NCI-H2171 treated with DMSO at 0.1 percent for 48 hours (cell line): ENCODE data around the gene EXOC7.

Experiments used
- DNase-seq: peaks from one replicate; lab custom pipeline; 2025; lab: John Stamatoyannopoulos, UW

EXOC7 gene

DNA sequence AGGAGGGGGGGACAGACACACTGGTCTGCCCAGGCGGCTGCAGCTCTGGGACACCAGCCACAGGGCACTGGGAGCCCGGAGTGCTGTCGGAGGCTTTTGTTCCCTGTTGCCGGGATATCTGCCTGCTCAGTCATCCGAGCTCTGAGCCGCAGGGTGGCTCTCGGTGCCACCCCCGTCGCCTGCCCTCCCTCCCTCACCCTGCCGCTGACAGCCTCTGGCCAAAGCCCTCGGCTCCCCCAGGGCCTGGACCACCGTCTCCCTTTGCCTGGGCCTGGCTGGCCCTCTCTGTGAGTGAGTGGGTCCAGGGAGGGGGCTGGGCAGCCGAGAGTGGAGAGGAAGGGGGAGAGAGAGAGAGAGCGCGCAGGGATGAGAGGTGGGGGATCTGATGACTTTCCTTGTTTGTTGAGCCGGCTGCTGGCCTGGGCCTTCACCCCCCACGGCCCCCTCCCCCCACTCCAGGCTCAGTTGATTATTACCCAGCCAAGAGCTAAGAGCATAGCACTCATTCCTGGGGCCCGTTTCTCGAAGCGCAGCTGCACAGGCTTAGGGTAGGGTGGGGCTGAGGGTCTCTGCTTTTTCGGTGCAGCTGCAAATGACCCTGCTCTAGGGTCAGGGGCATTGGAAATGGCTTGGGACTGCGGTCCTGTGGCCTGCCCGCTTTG lies 34.8 kb upstream of the EXOC7 start:
- no peak for DNase-seq

DNA sequence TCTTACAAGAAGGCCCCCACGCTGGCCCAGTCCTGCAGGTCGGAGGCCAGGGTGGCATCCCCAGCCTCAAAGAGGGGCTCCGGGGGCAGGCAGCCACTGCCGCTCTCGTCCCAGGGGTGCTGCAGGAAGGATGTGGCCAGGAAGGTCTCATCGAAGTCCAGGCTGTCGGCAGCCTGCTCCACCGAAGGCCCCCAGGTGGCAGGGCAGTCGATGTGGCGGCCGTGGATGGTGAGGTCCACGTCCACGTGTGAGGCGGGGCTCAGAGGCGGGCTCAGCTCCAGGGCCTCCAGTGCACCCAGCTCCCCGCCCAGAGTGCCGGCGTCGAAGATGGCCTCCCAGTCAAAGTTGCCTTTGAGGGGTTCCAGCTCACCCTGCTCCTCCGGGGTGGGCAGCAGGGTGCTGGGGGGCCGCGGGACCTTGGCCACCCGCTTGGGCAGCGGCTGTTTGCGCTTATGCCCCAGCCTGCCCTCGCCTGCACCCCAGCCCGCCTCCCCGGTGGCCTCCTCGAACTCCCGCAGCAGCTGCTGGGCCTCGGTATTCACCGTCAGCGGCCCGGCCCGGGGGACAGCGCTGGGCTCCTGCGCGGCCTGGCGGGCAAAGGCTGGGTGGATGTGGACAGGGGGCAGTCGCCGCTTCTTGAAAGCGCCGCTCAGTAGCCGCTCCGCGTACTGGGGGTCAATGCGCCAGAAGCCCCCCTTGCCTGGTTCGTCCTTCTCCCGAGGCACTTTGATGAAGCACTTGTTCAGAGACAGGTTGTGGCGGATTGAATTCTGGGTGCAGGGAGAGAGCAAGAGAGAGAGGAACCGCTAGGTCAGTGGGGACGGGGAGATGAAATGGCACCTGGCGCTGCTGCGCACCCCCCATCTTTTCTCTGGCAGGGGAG lies 34.0 kb upstream of the EXOC7 start:
- DNase-seq = peak; percentile 24

- DNase-seq = no peak
Observed at GRCh38 chr17:76137001-76137350, 33.4 kb upstream of the EXOC7 start.

DNA sequence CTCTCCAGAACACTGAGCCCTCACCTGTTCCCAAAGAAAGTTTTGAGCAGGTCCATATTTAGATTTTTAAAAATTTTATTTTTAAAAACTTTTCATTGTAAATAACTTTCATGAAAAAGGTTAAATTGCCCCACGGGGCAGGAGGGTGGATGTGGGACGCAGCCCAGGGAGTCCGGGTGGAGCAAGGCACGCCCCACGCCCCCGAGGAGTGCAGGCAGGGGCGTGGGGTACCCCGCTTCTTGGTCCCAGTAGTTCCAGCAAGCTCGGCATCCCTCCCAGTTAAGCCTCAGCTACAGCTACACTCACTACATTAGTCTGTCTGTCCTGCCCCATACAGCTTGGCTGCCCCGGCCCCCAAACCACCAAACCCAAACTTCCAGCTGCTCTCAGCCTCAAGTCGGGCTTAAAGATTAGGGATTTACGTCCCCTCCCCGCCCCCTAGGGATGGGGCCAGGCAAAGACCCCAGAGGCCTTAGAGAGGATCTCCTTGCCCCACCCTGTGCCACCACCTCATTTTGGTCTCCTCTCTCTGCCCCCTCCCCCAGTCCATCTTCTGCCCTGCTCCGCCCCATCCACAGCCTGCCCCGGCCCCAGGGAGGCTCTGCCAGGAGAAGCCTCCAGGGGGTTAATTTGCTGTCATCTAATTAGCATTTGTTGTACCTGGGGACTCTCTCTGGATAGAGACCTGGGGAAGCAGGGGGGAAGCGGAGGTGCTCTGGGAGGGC lies 32.9 kb upstream of the EXOC7 start:
- peak; percentile 34 for DNase-seq

- no peak for DNase-seq
Observed at GRCh38 chr17:76135810-76136188, 32.2 kb upstream of the EXOC7 start.

GRCh38 chr17:76134911-76135809 lies 31.6 kb upstream of the EXOC7 start:
- no peak for DNase-seq

GRCh38 chr17:76132574-76133338 lies 29.2 kb upstream of the EXOC7 start:
- DNase-seq = peak; percentile 33

DNA sequence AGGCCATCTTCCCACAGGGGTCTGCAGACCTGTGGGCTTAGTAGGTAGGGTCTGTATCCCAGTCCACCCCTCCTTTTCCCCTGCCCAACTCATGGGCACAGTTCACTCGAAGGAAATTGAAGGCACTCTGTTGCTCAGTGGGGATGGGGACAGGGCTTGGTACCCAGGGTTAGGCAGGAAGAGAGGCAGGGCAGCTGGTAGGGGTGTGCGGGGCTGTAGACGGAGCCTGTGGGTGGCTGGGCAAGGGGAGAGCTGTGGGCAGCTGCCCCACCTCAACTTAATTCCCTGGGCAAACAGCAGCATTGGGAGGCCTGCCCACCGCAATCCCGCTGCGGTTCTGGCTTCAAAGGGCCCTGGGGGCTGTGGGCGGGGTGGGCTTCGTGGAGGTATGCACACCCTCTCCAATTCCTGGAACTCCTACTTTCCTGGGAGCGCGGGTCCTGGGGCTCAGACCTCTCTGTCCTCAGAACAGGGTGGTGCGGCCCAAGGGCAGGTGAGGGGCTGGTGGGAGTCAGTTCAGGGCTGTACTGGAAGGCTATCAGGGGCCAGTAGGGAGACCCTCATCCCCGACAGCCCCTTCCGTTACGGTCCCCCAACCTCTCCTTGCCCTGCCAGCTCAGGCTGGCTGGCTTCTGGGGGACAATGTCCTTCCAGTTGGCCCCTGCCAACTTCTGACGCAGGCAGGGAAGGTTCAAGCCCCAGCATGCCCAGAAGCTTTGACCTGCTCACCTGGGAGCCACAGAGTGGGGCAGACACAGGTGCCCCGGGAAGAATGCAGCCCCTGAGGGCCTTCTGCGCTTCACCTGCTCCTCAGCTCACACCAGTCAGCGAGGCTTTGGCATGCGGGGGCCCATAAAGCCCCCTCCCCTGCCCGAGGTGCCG lies 28.3 kb upstream of the EXOC7 start:
- no peak for DNase-seq

GRCh38 chr17:76131051-76131691 lies 27.6 kb upstream of the EXOC7 start:
- no peak for DNase-seq

DNA sequence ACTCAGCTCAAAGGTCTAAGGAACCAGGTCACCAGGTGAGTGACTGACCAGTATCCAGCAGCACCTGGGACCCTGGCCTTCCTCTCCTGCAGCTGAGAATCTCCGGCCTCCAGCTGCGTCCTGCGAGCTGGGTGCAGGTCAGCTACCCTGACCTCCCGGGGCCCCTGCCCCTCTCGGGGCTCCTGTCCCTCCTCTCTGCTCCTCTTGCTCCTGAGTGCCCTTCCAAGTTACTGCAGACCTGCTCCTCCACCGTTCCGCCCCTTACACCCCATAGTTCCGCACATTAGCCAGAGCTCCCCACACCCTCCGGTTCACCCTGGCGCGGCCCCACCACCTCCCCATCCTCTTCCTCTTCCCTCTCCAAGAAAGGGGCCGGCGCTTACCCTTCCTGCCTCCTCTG lies 26.9 kb upstream of the EXOC7 start:
- no peak for DNase-seq

DNA sequence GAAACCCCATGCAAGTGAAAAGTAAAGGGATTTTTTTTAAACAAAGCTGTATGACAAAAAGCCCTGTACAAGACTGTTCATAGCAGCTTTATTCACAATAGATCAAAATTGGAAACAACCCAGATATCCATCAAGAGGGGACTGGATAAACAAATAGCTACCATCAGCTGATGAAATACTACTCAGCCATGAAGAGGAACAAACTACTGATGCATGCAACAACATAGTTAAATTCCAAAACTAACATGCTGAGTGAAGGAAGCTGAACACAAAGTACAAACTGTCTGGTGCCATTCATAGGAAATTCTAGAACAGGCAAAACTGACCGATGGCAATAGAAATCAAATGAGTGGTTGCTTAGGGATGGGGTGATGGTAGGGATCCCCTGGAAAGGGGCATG lies 22.3 kb upstream of the EXOC7 start:
- no peak for DNase-seq

- no peak for DNase-seq
Observed at GRCh38 chr17:76125391-76125675, 21.7 kb upstream of the EXOC7 start.

DNA sequence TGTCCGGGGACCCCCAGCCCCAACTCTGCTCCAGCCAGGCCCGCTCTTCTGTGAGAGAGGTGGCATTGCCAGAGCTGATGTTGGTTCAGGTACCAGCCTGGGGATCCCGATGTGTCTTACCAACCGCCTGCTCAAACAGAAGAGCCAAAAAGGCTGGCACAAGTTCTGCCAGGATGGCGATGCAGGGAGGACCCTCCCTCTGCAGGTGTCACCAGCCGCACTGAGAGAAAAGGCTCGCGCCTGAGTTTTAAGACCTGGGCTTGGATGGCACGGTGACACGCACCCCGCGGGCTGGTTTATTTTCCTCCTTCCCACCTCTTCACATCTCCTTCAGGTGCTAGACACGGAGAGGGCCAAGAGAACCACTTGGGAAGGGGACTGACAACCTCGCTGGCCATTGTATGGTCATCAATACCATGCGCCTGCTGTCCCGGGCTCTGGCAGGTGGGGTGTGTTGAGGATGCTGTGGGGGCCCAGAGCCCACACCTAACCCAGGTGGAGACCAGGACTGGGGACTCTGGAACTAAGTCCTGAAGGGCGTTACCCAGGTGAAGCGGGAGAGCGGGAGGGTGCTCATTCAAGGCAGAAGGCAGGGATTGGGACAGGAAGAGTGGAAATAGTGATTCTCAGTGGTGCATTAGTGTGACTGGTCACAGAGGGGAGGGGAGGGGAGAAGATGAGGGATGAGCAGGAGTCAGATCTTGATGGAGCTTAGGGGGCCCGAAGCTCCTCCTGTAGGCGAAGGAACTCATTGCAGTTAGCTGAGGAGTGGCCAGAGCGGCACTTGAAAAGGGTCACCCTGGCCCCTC lies 21.2 kb upstream of the EXOC7 start:
- no peak for DNase-seq

- DNase-seq = no peak
Observed at GRCh38 chr17:76123749-76124581, 20.4 kb upstream of the EXOC7 start.

- no peak for DNase-seq
Observed at GRCh38 chr17:76123191-76123499, 19.6 kb upstream of the EXOC7 start.

DNA sequence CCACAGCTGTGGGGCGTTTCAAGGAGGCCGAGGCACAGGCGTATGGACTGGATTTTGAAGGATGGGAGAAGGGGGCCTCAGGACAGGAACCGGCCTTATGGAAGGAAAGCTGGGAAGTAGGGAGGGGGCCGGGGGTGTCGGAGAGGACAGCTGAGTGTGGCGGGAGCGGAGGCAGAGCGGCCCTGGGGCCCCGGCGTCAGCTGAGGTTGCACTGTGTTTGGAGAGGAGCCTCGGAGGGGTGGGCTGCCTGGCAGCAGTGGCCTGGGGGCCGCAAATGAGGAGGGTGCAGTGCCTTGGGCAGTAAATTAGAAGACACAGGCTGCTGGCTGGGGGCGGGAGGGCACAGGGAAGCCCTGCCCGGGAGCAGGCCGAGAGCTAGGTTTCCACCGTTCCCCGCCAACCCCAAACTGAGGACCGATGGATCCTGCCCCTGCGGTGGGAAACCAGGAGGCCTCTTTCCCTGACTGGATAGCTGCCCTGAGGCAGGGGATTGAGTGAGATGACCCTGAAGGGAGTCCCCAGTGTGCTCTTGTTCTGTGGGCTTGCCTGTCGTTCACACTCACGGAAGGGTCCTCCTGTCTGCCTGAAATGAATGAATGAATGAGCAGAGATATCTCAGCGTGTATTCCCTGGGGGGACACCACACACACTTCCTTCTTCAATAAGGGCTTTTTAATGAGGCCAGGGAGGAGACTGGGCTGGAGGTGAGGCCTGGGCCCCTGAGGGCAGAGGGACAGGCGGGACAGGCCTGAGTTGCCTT lies 19.0 kb upstream of the EXOC7 start:
- DNase-seq = no peak

- DNase-seq = no peak
Observed at GRCh38 chr17:76121932-76122430, 18.4 kb upstream of the EXOC7 start.
